PFSK-1 (cell line): ENCODE data around the gene DGLUCY.

ENCODE experiments used
- FOXP2 ChIP-seq: optimal IDR thresholded peaks from 2 replicates; pipeline ENCODE3; 2011; ENCODE audit warnings: borderline replicate concordance, control low read depth, inconsistent platforms; ENCODE audit not compliant: insufficient read depth; ENCODE audit errors: extremely low read length, extremely low read depth
- POLR2AphosphoS5 ChIP-seq: IDR thresholded peaks from 2 replicates; pipeline ENCODE4 v1.6.1; 2012; ENCODE audit warnings: low read depth, mild to moderate bottlenecking, control low read depth, low read length, moderate library complexity
- REST ChIP-seq, 2 experiments: IDR thresholded peaks; 2 replicates each; pipeline versions ENCODE4 v1.6.1 to v1.8.0; 2011 to 2012; ENCODE audit warnings: low read depth in 2 of 2, low read length in 2 of 2, control low read depth in 1 of 2, inconsistent platforms in 1 of 2, mild to moderate bottlenecking in 1 of 2, moderate library complexity in 1 of 2; ENCODE audit not compliant: insufficient read depth in 1 of 2
- SIN3A ChIP-seq: IDR thresholded peaks from 2 replicates; pipeline ENCODE4 v1.6.1; 2012; ENCODE audit warnings: mild to moderate bottlenecking, low read length, moderate library complexity, borderline replicate concordance; ENCODE audit not compliant: insufficient read depth
- TAF1 ChIP-seq: IDR thresholded peaks from 2 replicates; pipeline ENCODE4 v1.6.1; 2012; ENCODE audit warnings: low read length, control low read depth, borderline replicate concordance; ENCODE audit not compliant: insufficient read depth

- TF ChIP-seq POLR2AphosphoS5 (no peak), TAF1 (no peak), SIN3A (no peak), REST (IDR thresholded peaks at IDR 0.05; ENCODE audit: insufficient read depth in 1 of 2, low read depth in 2 of 2, low read length in 2 of 2) (no peak), FOXP2 (no peak)
These were observed 124.8 kb downstream of the DGLUCY start for GRCh38 chr14:91238661-91239060.
